GM11168 (cell line): Measurements from ENCODE around the gene GBF1.

Experiments
- in situ Hi-C: fragments of 300-500 bp; cut with MboI; formaldehyde crosslinking; loops from one replicate; pipeline ENCODE4 v1.12.0; 2022; ENCODE audit warnings: low sequenced_read_pairs; ENCODE audit not compliant: unreplicated experiment

GBF1 gene

GRCh38 chr10:102402512-102402896, 157.2 kb downstream of the GBF1 start:
- in situ Hi-C loops: no loop called here

GRCh38 chr10:102403115-102403514, 157.8 kb downstream of the GBF1 start:
- in situ Hi-C loops: no loop called here

GRCh38 chr10:102404361-102405107, 159.2 kb downstream of the GBF1 start:
- in situ Hi-C loops: no loop called here

GRCh38 chr10:102405108-102405571, 159.8 kb downstream of the GBF1 start:
- in situ Hi-C loops: no loop called here

- in situ Hi-C loops: no loop called here
These were observed 160.3 kb downstream of the GBF1 start for GRCh38 chr10:102405632-102406031.

GRCh38 chr10:102406815-102407214, 161.5 kb downstream of the GBF1 start:
- in situ Hi-C loops: no loop called here

- in situ Hi-C loops: no loop called here
These were observed 162.2 kb downstream of the GBF1 start for GRCh38 chr10:102407425-102408130.

- in situ Hi-C loops: no loop called here
These were observed 162.9 kb downstream of the GBF1 start for GRCh38 chr10:102408131-102408727.

- in situ Hi-C loops: no loop called here
These were observed 163.6 kb downstream of the GBF1 start for GRCh38 chr10:102408728-102409603.

- in situ Hi-C loops: no loop called here
These were observed 164.5 kb downstream of the GBF1 start for GRCh38 chr10:102409604-102410428.

GRCh38 chr10:102410429-102411073, 165.2 kb downstream of the GBF1 start:
- in situ Hi-C loops: no loop called here

GRCh38 chr10:102411341-102412255, 166.3 kb downstream of the GBF1 start:
- in situ Hi-C loops: no loop called here

GRCh38 chr10:102412293-102412692, 167.0 kb downstream of the GBF1 start:
- in situ Hi-C loops: no loop called here

- in situ Hi-C loops: no loop called here
These were observed 167.8 kb downstream of the GBF1 start for GRCh38 chr10:102413053-102413705.

- in situ Hi-C loops: no loop called here
These were observed 168.7 kb downstream of the GBF1 start for GRCh38 chr10:102413806-102414561.

- in situ Hi-C loops: no loop called here
These were observed 169.4 kb downstream of the GBF1 start for GRCh38 chr10:102414749-102415148.

GRCh38 chr10:102416283-102416682, 171.0 kb downstream of the GBF1 start:
- in situ Hi-C loops: no loop called here
